HG03108 (cell line): ENCODE data around the gene FBXO31.
"Not testable (repeated sequence)": the region's sequence is repeated elsewhere in the genome, so short reads cannot be mapped to it uniquely, and the experiment has no call there.

Experiments used
- ATAC-seq: cut with Tn5 transposase; IDR thresholded peaks from one replicate; pipeline ENCODE4 v1.9.1; 2021; ENCODE audit warnings: moderate library complexity; ENCODE audit not compliant: unreplicated experiment

The FBXO31 gene

DNA sequence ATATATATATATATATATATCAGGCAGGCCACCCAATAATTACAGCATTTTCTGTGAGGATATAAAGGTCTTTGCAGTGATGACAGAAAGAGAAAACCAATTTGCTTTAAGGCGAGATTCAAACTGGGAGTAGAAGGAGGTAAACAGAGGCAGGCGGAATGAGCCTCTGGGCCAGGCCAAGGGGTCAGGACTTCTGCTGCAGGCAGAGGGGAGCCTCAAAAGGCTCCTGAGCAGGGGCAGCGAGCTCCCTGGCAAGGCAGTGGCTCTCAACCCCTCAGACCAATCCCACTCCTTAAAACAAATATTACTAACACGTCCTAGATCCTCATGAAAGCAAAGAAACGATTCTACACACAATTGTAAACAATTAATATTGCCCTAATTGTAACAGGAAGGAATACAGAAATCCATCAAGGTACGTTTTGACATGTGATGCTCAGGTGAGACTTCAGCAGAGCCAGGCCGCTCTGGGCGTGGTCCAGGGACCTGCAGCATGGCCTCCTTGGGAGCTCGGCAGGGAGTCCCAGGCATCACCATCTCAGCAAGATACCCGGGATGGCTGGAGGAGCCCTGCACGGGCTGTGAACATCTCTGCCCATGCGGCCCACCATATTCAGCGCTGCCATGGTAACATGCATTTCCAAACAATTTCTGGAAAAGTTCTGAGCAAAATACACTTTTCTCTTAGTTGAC lies 18.4 kb downstream of the FBXO31 start:
- no peak for ATAC-seq

DNA sequence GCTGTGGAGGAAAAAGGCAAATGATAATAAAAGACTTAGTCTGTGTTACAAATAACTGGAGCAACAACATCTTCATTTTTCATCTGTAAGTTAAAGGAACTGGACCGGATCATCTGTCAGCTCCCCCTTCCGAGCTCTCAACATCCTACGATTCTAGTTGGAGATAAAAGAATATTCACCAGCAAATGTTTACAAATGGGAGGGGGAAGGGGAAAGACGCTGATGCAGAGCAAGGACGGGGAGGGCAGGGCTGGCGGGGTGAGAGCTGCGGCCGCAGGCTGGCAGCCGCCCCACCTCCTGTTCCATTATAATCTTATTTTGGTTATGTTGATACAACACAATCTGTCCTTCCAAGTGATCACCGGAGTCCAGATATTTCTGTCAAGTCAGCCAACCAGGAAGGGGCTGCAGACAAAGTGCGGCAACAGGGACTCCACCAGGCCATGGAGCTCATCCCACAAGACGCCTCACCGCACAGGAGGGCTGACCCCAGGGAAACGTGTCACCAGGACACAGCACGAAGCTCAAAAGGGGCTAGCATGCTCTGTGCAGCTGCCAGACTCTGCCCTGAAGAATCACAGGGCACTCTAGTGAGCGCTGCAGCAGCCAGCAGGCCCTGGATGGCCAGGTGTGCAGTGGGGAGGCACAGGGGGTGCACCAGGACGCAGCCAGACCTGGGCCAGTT lies 19.7 kb downstream of the FBXO31 start:
- no peak for ATAC-seq

- ATAC-seq = not testable (repeated sequence)
Measured at GRCh38 chr16:87362828-87363559, 20.6 kb downstream of the FBXO31 start.

DNA sequence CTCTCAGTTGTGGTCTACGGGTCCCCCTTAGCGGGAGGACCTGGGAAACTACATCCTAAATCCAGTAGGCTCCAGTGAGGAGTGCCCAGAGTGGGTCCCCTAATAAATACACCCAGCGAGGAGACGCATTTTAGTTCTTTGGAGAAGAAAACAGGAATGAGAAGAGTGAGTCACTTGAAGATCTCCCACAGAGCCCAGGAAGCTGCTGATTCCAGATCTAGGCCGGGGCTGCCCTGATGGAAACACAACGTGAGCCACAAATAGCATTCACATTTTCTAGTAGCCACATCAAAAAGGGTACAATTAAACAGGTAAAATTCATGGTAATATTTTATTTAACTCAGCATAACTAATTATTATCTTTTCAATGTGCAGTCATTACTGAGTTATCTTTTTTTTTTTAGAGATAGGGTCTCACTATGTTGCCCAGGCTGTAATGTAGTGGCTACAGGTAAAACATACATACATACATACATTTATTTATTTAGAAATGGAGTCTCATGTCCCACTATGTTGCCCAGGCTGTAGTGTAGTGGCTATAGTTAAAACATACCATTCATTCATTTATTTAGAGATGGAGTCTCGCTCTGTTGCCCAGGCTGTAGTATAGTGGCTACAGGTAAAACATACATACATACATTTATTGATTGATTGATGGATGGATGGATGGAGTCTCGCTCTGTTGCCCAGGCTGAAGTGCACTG lies 21.5 kb downstream of the FBXO31 start:
- ATAC-seq = no peak

DNA sequence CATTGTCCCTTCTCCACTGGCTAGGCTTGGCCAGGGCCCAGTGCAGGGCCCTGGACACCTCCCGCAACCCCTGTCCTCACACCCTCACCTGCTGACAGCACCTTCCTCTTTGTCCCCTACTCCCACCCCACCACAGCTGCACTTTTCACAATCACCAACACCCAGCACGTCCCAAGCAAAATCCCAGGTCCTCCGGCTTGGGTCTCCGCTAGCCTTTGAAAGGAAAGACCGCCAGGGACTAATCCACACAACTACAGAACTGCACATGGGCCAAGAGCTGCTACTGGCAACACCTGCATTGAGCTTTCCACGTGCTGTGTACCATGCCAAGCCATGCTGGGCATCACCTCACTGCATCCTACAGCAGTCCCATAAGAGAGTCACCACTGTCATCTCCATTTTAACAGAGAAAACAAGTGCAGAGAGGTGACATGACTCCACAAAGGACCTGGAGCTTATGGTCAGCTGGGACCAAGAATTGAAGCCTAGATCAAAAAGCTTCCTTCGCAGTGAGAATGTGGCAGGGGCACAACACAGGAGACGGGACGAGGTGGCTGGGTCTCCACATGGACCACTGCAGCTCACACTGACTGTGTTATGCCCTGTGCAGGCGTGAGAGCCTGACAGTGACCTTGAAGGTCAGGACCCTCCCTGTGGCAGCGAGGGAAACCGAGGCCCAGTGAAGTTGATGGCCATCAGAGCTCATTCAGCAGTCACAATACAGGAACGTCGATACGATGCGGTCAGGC lies 22.5 kb downstream of the FBXO31 start:
- ATAC-seq = no peak

DNA sequence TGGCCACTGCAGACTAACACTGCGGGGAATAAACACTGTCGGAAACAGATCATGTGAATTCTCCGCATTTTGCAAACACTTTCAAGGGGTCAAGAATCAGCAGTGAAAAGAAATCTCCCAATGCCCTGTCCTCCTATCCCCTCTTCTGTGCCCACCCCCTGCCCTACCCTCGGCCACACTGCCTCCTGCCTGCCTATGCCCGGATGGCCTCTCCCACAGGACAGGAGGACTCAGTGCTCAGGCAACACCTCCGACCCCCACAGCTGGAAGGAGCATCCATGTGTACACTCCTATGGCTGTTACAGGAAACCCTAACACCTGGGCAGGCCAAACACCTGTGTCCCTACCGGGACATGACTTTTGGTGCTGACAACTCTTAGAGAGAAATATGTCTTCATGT lies 24.5 kb downstream of the FBXO31 start:
- ATAC-seq = no peak

- no peak for ATAC-seq
Measured at GRCh38 chr16:87358696-87359095, 24.9 kb downstream of the FBXO31 start.

GRCh38 chr16:87358250-87358649 lies 25.3 kb downstream of the FBXO31 start:
- ATAC-seq = no peak

- no peak for ATAC-seq
Measured at GRCh38 chr16:87356491-87356853, 27.1 kb downstream of the FBXO31 start.

- ATAC-seq = no peak
Measured at GRCh38 chr16:87353613-87354012, 30.0 kb downstream of the FBXO31 start.

- no peak for ATAC-seq
Measured at GRCh38 chr16:87352818-87353217, 30.8 kb downstream of the FBXO31 start.

DNA sequence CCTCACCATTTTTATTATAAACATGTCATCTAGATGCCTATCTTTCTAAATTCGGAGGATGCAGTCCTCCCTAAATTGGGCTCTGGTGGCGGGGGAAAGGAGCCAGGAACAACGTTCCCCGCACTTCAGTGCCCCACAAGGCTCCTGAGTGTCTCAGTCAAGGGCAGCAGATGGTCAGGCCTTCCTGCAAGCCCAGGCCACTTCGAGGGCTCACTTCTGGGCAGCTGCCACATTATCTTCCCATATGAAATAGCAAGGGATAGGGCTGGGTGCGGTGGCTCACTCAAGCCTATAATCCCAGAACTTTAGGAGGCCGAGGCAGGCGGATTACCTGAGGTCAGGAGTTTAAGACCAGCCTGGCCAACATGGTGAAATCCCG lies 32.3 kb downstream of the FBXO31 start:
- no peak for ATAC-seq

DNA sequence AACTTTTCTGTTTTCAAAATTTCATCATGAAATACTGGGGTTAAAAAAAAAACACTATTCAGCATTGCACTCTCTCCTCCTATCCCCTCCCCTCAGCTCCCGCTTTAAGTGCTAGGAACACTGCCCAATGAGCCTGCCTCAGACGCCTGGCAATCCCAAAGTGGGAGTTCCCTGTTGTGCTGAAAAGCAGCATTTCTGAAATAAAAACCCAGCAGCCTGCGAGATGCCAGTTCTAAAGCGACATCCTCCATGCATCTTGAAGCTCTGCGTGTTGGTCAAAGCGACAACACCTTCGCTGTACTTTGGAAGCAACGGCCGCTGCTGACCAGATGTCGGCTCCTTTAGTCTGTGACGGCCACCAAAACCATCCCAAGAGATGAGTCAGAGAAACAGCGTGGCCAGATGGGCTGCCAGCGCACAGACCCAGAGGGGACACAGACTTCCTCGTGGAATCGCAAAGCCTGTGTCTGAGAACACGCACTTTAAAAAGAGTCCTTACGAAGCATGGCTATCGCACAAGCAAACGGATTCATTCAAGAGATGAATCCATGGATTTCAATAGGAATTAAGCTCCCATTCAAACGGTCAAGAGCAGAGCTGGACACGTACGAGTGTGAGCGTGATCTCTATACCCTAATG lies 32.8 kb downstream of the FBXO31 start:
- ATAC-seq = no peak

- ATAC-seq = no peak
Measured at GRCh38 chr16:87350031-87350430, 33.5 kb downstream of the FBXO31 start.

DNA sequence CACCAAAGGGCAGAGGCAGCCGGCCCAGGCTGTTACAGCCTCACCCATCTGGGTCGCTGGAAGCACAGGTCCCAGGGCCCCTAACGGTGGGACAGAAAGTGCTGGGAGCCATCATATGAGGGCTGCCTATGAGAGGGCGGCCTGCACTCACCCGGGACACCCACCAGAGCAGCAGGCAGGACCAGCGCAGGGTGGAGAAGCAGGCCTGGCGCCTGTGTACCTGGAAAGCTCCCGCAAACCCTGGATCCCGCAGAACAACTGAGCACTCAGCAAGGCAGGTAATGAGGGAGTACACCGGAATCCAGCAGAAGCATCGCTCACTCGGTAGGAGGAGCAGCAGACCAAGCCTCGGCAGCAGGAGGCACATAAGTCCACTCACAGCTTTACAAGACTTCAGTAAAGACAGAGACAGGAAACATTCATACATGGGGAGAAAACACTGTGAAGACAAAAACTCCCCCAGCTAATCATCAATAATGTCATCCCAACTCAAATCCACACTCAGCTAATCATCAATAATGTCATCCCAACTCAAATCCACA lies 34.9 kb downstream of the FBXO31 start:
- no peak for ATAC-seq

GRCh38 chr16:87347932-87348615 lies 35.5 kb downstream of the FBXO31 start:
- ATAC-seq = no peak

- ATAC-seq = no peak
Measured at GRCh38 chr16:87346517-87347060, 37.0 kb downstream of the FBXO31 start.

DNA sequence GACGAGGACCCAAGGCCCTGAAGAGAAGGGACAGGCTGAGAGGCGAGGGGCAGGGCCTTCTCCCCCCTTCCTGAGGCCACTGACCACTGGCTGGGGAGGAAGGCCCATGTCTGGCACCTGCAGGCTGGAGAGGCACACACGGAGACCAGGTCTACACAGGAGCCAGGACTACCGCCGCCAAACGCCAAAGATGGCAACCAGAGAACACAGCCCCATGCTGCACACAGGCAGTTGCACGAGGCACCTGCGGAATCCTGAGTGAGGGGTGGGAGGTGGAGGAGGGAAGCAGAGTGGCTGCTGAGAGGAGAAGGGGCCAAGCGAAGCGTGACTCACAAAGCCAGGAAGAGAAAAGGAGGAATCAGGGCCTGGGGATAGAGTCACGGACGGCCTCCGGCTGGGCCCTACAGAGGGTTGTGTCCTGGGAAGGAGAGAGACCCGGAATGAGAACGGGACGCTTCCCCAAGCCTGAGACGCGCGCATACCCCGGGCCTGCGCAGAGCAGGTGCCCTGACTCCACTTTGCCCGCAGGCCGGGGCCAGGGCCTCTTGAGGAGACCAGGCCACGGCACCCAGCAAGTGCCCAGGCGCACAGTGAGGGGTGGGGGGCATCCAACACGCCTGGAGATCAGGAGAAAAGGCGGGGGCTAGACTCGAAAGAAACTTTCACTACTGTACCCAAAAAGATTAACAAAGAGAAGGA lies 37.7 kb downstream of the FBXO31 start:
- no peak for ATAC-seq
